Esophagus muscularis mucosa (tissue), 3 donors: ENCODE data around the gene BHLHA9.

Experiments
- POLR2A ChIP-seq: fragments of 450-650 bp; IDR thresholded peaks from one replicate; pipeline ENCODE4 v1.6.1; 2017; ENCODE audit warnings: antibody characterized with exemption, moderate library complexity, mild to moderate bottlenecking, low read depth
- TF ChIP-seq, protein P1 (sequence below), 3 experiments: fragments of 200-600 bp in 2 of 3; fragments of 450-650 bp in 1 of 3; sonication (generic) in 2 of 3; IDR thresholded peaks; one replicate each; pipeline ENCODE4 v1.5.1; 2017 to 2019; ENCODE audit warnings: antibody characterized with exemption in 3 of 3, mild to moderate bottlenecking in 2 of 3, moderate library complexity in 1 of 3

DNA sequence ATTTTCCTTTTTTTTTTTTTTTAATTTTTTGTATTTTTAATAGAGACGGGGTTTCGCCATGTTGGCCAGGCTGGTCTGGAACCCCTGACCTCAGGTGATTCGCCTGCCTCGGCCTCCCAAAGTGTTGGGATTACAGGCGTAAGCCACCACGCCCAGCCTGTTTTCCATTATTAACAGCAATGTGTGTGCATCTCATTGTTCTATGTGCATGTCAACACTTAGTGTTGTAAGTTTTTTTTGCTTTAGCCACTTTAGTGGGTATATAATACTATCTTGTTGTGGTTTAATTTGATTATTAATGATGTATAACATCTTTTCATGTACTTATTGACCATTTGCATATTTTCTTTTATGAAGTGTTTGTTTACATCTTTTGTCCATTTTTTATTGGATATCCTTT, 32.8 kb upstream of the BHLHA9 start:
- TF ChIP-seq, protein P1, sequence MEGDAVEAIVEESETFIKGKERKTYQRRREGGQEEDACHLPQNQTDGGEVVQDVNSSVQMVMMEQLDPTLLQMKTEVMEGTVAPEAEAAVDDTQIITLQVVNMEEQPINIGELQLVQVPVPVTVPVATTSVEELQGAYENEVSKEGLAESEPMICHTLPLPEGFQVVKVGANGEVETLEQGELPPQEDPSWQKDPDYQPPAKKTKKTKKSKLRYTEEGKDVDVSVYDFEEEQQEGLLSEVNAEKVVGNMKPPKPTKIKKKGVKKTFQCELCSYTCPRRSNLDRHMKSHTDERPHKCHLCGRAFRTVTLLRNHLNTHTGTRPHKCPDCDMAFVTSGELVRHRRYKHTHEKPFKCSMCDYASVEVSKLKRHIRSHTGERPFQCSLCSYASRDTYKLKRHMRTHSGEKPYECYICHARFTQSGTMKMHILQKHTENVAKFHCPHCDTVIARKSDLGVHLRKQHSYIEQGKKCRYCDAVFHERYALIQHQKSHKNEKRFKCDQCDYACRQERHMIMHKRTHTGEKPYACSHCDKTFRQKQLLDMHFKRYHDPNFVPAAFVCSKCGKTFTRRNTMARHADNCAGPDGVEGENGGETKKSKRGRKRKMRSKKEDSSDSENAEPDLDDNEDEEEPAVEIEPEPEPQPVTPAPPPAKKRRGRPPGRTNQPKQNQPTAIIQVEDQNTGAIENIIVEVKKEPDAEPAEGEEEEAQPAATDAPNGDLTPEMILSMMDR (IDR thresholded peaks at IDR 0.05) = no peak
- TF ChIP-seq POLR2A = no peak
